Measurements from ENCODE around the gene SGCG.

SGCG gene

DNA sequence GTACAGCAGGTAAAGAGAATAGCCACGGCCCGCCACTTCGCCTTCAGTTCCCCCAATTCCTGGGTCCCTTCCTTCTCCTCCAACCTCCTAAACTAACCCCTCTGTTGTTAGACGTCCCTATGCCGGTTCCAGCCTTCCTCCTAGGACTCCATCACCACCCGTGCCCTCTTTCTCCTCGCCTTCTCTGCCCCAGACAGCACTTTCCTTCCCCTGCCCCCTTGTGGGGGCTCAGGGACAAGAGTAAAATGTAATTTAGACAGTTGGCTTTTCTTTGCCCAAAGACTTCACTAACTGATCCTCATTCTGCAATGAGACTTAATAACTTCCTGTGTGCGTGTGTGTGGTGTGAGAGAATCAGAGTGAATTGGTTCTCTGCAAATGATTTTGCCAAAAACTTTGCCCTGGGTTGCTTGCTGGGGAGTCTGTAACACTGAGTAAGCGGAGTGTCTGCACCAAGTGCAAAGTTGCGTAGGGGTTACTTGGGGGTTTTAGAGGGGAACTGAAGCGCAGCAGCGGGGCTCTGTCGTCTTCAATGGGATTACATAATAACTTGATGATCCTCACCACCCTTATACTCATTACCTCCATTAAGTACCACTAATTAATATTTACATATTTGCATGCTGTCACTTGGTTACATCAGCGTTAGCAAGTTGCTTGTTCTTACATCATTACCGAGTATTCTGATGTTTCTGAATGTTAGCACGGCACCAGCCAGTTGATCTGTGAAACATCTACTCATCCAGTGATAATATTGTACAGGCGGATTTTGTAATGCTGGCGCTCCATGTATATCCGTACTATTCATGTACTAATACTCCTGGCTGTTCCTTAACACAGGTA lies 19.9 kb upstream of the SGCG start:
- no peaks in the 10 kb centered on the region for H3K27me3 ChIP-seq (ENCODE audit: insufficient read depth, low read length)
- no peaks in the 10 kb centered on the region for H3K9me3 ChIP-seq (ENCODE audit: insufficient read depth, low read depth, low read length)
- H3K9ac ChIP-seq (ENCODE audit: low read length), result no peak overlapping the region
- H3K14ac ChIP-seq (ENCODE audit: low read length), result no peak overlapping the region
- H2BK12ac ChIP-seq (ENCODE audit: low read length), result no peak overlapping the region
- H3K4me1 ChIP-seq (ENCODE audit: control insufficient read depth in 1 of 2, insufficient read depth in 2 of 2, low read length in 2 of 2), result peaks cover 0 to 8% of the 10 kb centered on the region in 2 experiments
- H3K27ac ChIP-seq (ENCODE audit: low read depth, low read length), result no peak overlapping the region
- no peak overlapping the region for H4K91ac ChIP-seq (ENCODE audit: low read depth, low read length)
- peaks cover 2% of the 10 kb centered on the region for H3K79me1 ChIP-seq (ENCODE audit: low read length)
- DNase-seq, result no peak
- no CpG with 5 or more reads among the region's 19 CpGs for WGBS (ENCODE audit: extremely low coverage, insufficient coverage, insufficient read length)
- H2BK5ac ChIP-seq (ENCODE audit: low read depth, low read length, poor library complexity), result no peak overlapping the region
- no peak overlapping the region for H2BK120ac ChIP-seq (ENCODE audit: insufficient read depth, low read length, poor library complexity)
- no peak overlapping the region for H4K12ac ChIP-seq (ENCODE audit: low read depth, low read length)
- H2AFZ ChIP-seq (ENCODE audit: insufficient read depth, low read length, poor library complexity), result peak overlapping the region; percentile 79
- peak overlapping the region; percentile 72 for H3K4me3 ChIP-seq (ENCODE audit: low read depth, low read length)
- peaks cover 1% of the 10 kb centered on the region for H3K79me2 ChIP-seq (ENCODE audit: control insufficient read depth, insufficient read depth, low read length, poor library complexity)
- no peak overlapping the region for H2AK5ac ChIP-seq (ENCODE audit: low read length)
- peak overlapping the region; percentile 89 for H3K4me2 ChIP-seq (ENCODE audit: low read length)
- no peak overlapping the region for H3K4ac ChIP-seq (ENCODE audit: low read depth, low read length)
- no peak overlapping the region for H3K18ac ChIP-seq (ENCODE audit: low read length)
- no peaks in the 10 kb centered on the region for H3K36me3 ChIP-seq (ENCODE audit: control insufficient read depth in 1 of 2, insufficient read depth in 2 of 2, low read length in 2 of 2)
- peak overlapping the region; percentile 54 for H4K8ac ChIP-seq (ENCODE audit: low read depth, low read length)
- no peak overlapping the region for H3K23ac ChIP-seq (ENCODE audit: low read length)

DNA sequence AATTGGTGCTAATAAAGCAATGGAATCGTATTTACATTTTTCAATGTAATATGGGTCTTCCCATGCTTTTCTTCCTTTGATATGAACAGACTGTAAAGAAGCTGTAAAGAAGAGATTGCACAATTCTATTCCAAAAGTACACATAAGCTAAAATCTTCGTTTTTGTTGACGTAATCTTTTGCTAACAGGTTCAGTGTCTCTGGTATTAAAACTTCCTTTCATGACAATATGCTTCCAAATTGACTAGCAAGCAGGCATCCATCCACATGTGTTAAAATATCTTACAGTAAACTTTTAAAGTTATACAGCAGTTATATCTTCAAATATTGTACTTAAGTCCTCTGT lies 19.3 kb upstream of the SGCG start:
- Histone ChIP-seq H3K9ac (ENCODE audit: low read length) (no peak overlapping the region), H3K4me3 (ENCODE audit: low read depth, low read length) (no peak overlapping the region), H3K23ac (ENCODE audit: low read length) (no peak overlapping the region), H3K27ac (ENCODE audit: low read depth, low read length) (no peak overlapping the region), H3K18ac (ENCODE audit: low read length) (no peak overlapping the region), H2AK5ac (ENCODE audit: low read length) (no peak overlapping the region), H3K4me2 (ENCODE audit: low read length) (no peak overlapping the region), H3K79me1 (ENCODE audit: low read length) (peaks cover 2% of the 10 kb centered on the region), H3K79me2 (ENCODE audit: control insufficient read depth, insufficient read depth, low read length, poor library complexity) (peaks cover 1% of the 10 kb centered on the region), H3K4ac (ENCODE audit: low read depth, low read length) (no peak overlapping the region), H3K36me3 (ENCODE audit: control insufficient read depth in 1 of 2, insufficient read depth in 2 of 2, low read length in 2 of 2) (no peaks in the 10 kb centered on the region), H2AFZ (ENCODE audit: insufficient read depth, low read length, poor library complexity) (no peak overlapping the region), H2BK5ac (ENCODE audit: low read depth, low read length, poor library complexity) (no peak overlapping the region), H2BK120ac (ENCODE audit: insufficient read depth, low read length, poor library complexity) (no peak overlapping the region), H2BK12ac (ENCODE audit: low read length) (no peak overlapping the region), H3K4me1 (ENCODE audit: control insufficient read depth in 1 of 2, insufficient read depth in 2 of 2, low read length in 2 of 2) (peaks cover 0 to 8% of the 10 kb centered on the region in 2 experiments), H4K91ac (ENCODE audit: low read depth, low read length) (no peak overlapping the region), H3K27me3 (ENCODE audit: insufficient read depth, low read length) (no peaks in the 10 kb centered on the region), H4K8ac (ENCODE audit: low read depth, low read length) (no peak overlapping the region), H3K9me3 (ENCODE audit: insufficient read depth, low read depth, low read length) (no peaks in the 10 kb centered on the region), H4K12ac (ENCODE audit: low read depth, low read length) (no peak overlapping the region), H3K14ac (ENCODE audit: low read length) (no peak overlapping the region)
- no peak for DNase-seq
- no CpG with 5 or more reads among the region's 3 CpGs for WGBS (ENCODE audit: extremely low coverage, insufficient coverage, insufficient read length)

DNA sequence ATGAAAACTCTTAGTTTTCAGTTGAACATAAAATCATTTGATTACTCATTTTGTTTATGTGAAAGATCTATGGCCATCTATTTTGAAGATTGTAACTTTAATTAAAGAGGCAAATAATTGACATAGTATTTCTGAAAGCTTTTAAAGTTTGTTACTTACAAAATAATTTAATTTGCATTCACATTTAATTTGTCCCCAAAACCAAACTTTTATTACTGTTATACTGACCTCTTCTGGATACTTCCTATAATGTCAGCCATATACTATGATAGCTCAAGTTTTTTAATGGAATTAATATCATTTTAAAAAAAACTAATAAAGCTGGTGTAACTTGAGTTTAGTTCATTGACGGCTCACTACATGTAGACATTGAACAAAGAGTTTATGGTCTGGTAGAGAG lies 4.9 kb upstream of the SGCG start:
- no peak overlapping the region for H4K12ac ChIP-seq (ENCODE audit: low read depth, low read length)
- H3K23ac ChIP-seq (ENCODE audit: low read length), result no peak overlapping the region
- no peaks in the 10 kb centered on the region for H3K27me3 ChIP-seq (ENCODE audit: insufficient read depth, low read length)
- no peak overlapping the region for H2BK12ac ChIP-seq (ENCODE audit: low read length)
- H3K36me3 ChIP-seq (ENCODE audit: control insufficient read depth in 1 of 2, insufficient read depth in 2 of 2, low read length in 2 of 2), result no peaks in the 10 kb centered on the region
- H3K9ac ChIP-seq (ENCODE audit: low read length), result no peak overlapping the region
- H3K4me1 ChIP-seq (ENCODE audit: control insufficient read depth in 1 of 2, insufficient read depth in 2 of 2, low read length in 2 of 2), result no peaks in the 10 kb centered on the region
- no peak overlapping the region for H2BK5ac ChIP-seq (ENCODE audit: low read depth, low read length, poor library complexity)
- WGBS (ENCODE audit: extremely low coverage, insufficient coverage, insufficient read length), result no CpG with 5 or more reads among the region's 1 CpG
- H3K14ac ChIP-seq (ENCODE audit: low read length), result no peak overlapping the region
- no peak overlapping the region for H3K4ac ChIP-seq (ENCODE audit: low read depth, low read length)
- H3K9me3 ChIP-seq (ENCODE audit: insufficient read depth, low read depth, low read length), result no peaks in the 10 kb centered on the region
- H3K4me3 ChIP-seq (ENCODE audit: low read depth, low read length), result no peak overlapping the region
- H3K79me2 ChIP-seq (ENCODE audit: control insufficient read depth, insufficient read depth, low read length, poor library complexity), result no peaks in the 10 kb centered on the region
- no peak for DNase-seq
- H4K91ac ChIP-seq (ENCODE audit: low read depth, low read length), result no peak overlapping the region
- no peak overlapping the region for H3K18ac ChIP-seq (ENCODE audit: low read length)
- no peak overlapping the region for H3K4me2 ChIP-seq (ENCODE audit: low read length)
- H2AK5ac ChIP-seq (ENCODE audit: low read length), result no peak overlapping the region
- H2AFZ ChIP-seq (ENCODE audit: insufficient read depth, low read length, poor library complexity), result no peak overlapping the region
- no peaks in the 10 kb centered on the region for H3K79me1 ChIP-seq (ENCODE audit: low read length)
- no peak overlapping the region for H2BK120ac ChIP-seq (ENCODE audit: insufficient read depth, low read length, poor library complexity)
- no peak overlapping the region for H3K27ac ChIP-seq (ENCODE audit: low read depth, low read length)
- no peak overlapping the region for H4K8ac ChIP-seq (ENCODE audit: low read depth, low read length)

DNA sequence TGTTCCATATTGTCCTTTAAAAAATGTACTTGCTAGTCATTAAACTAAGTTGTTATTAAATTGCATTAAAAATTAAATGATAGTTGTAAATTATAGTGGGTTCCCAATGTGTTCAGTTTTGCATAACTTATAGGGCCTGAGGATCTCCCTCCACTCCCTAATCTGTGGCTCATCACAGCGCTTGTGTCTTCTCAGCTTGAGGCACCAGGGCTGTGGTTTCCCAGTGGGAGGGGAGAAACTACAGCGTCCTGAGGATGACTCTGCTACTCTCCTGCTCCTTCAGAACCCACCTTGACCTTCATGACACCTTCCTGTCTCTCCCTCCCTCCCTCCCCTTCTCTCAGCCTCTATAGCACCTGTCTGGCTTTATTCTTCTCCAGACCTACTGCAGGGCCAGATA lies 1.4 kb downstream of the SGCG start:
- H4K8ac ChIP-seq (ENCODE audit: low read depth, low read length), result no peak overlapping the region
- H2BK5ac ChIP-seq (ENCODE audit: low read depth, low read length, poor library complexity), result no peak overlapping the region
- H2AFZ ChIP-seq (ENCODE audit: insufficient read depth, low read length, poor library complexity), result no peak overlapping the region
- H3K18ac ChIP-seq (ENCODE audit: low read length), result no peak overlapping the region
- no peaks in the 10 kb centered on the region for H3K27me3 ChIP-seq (ENCODE audit: insufficient read depth, low read length)
- H2BK120ac ChIP-seq (ENCODE audit: insufficient read depth, low read length, poor library complexity), result no peak overlapping the region
- no peak overlapping the region for H4K12ac ChIP-seq (ENCODE audit: low read depth, low read length)
- H3K36me3 ChIP-seq (ENCODE audit: control insufficient read depth in 1 of 2, insufficient read depth in 2 of 2, low read length in 2 of 2), result no peaks in the 10 kb centered on the region
- no peak overlapping the region for H3K27ac ChIP-seq (ENCODE audit: low read depth, low read length)
- no peak overlapping the region for H2BK12ac ChIP-seq (ENCODE audit: low read length)
- H3K14ac ChIP-seq (ENCODE audit: low read length), result no peak overlapping the region
- H3K4me1 ChIP-seq (ENCODE audit: control insufficient read depth in 1 of 2, insufficient read depth in 2 of 2, low read length in 2 of 2), result no peaks in the 10 kb centered on the region
- no peak overlapping the region for H3K4ac ChIP-seq (ENCODE audit: low read depth, low read length)
- no peaks in the 10 kb centered on the region for H3K79me2 ChIP-seq (ENCODE audit: control insufficient read depth, insufficient read depth, low read length, poor library complexity)
- WGBS (ENCODE audit: extremely low coverage, insufficient coverage, insufficient read length), result no CpG with 5 or more reads among the region's 2 CpGs
- H3K9ac ChIP-seq (ENCODE audit: low read length), result no peak overlapping the region
- H4K91ac ChIP-seq (ENCODE audit: low read depth, low read length), result no peak overlapping the region
- DNase-seq, result no peak
- no peak overlapping the region for H3K4me3 ChIP-seq (ENCODE audit: low read depth, low read length)
- H3K79me1 ChIP-seq (ENCODE audit: low read length), result no peaks in the 10 kb centered on the region
- H3K4me2 ChIP-seq (ENCODE audit: low read length), result no peak overlapping the region
- no peaks in the 10 kb centered on the region for H3K9me3 ChIP-seq (ENCODE audit: insufficient read depth, low read depth, low read length)
- H3K23ac ChIP-seq (ENCODE audit: low read length), result no peak overlapping the region
- no peak overlapping the region for H2AK5ac ChIP-seq (ENCODE audit: low read length)

Data from trophoblast cell (in vitro differentiated cells and primary cell).